Umbilical cord (tissue), 2 donors: ENCODE data around the gene RALGDS. TPM values are rescaled to one million over a fixed set of nuclear protein-coding genes. Genes with fewer than 3 reads are reported as not detected.
"Not testable (repeated sequence)": the region's sequence is repeated elsewhere in the genome, so short reads cannot be mapped to it uniquely, and the experiment has no call there.

Experiments used
- DNase-seq: peaks from one replicate; pipeline ENCODE4 v3.0.0-alpha.2; 2015; ENCODE audit warnings: low spot score
- total RNA-seq: library from RNA; depleted of rRNA; stranded (reverse); fragments of >200 nt; gene quantifications from one replicate; pipeline ENCODE4 v1.2.3, GENCODE V29; 2014; ENCODE audit warnings: low replicate concordance; ENCODE audit not compliant: insufficient read depth

RALGDS gene
- total RNA-seq, 1 donor from 2014 or later = 21.9 TPM

GRCh38 chr9:133070985-133071384 is 50.1 kb downstream of the RALGDS start:
- DNase-seq = not testable (repeated sequence)

DNA sequence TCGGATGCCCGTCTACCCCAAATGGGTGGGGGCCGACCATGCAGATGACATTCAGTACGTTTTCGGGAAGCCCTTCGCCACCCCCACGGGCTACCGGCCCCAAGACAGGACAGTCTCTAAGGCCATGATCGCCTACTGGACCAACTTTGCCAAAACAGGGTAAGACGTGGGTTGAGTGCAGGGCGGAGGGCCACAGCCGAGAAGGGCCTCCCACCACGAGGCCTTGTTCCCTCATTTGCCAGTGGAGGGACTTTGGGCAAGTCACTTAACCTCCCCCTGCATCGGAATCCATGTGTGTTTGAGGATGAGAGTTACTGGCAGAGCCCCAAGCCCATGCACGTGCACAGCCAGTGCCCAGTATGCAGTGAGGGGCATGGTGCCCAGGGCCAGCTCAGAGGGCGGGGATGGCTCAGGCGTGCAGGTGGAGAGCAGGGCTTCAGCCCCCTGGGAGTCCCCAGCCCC is 50.5 kb downstream of the RALGDS start:
- DNase-seq = not testable (repeated sequence)

GRCh38 chr9:133068431-133068830 is 52.6 kb downstream of the RALGDS start:
- not testable (repeated sequence) for DNase-seq

GRCh38 chr9:133067813-133068212 is 53.2 kb downstream of the RALGDS start:
- DNase-seq = peak; percentile 70

- DNase-seq = no peak
Measured at GRCh38 chr9:133067006-133067405, 54.0 kb downstream of the RALGDS start.

DNA sequence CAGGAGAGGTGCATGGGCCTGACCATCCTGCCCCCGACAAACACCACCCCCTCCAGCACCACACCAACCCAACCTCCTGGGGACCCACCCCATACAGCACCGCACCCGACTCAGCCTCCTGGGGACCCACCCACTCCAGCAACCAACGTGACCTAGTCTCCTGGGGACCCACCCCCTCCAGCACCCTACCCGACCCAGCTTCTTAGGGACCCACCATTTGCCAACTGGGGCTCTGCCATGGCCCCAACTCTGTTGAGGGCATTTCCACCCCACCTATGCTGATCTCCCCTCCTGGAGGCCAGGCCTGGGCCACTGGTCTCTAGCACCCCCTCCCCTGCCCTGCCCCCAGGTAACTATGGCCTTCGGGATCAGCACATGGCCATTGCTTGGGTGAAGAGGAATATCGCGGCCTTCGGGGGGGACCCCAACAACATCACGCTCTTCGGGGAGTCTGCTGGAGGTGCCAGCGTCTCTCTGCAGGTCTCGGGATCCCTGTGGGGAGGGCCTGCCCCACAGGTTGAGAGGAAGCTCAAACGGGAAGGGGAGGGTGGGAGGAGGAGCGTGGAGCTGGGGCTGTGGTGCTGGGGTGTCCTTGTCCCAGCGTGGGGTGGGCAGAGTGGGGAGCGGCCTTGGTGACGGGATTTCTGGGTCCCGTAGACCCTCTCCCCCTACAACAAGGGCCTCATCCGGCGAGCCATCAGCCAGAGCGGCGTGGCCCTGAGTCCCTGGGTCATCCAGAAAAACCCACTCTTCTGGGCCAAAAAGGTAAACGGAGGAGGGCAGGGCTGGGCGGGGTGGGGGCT is 54.7 kb downstream of the RALGDS start:
- no peak for DNase-seq

DNA sequence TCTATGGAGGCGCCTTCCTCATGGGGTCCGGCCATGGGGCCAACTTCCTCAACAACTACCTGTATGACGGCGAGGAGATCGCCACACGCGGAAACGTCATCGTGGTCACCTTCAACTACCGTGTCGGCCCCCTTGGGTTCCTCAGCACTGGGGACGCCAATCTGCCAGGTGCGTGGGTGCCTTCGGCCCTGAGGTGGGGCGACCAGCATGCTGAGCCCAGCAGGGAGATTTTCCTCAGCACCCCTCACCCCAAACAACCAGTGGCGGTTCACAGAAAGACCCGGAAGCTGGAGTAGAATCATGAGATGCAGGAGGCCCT is 56.0 kb downstream of the RALGDS start:
- DNase-seq = no peak

DNA sequence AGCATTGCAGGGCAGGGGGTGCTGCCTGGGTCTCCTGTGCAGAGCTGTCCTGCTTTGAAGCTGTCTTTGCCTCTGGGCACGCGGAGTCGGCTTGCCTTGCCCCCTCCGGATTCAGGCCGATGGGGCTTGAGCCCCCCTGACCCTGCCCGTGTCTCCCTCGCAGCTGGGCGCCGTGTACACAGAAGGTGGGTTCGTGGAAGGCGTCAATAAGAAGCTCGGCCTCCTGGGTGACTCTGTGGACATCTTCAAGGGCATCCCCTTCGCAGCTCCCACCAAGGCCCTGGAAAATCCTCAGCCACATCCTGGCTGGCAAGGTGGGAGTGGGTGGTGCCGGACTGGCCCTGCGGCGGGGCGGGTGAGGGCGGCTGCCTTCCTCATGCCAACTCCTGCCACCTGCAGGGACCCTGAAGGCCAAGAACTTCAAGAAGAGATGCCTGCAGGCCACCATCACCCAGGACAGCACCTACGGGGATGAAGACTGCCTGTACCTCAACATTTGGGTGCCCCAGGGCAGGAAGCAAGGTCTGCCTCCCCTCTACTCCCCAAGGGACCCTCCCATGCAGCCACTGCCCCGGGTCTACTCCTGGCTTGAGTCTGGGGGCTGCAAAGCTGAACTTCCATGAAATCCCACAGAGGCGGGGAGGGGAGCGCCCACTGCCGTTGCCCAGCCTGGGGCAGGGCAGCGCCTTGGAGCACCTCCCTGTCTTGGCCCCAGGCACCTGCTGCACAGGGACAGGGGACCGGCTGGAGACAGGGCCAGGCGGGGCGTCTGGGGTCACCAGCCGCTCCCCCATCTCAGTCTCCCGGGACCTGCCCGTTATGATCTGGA is 56.6 kb downstream of the RALGDS start:
- no peak for DNase-seq

DNA sequence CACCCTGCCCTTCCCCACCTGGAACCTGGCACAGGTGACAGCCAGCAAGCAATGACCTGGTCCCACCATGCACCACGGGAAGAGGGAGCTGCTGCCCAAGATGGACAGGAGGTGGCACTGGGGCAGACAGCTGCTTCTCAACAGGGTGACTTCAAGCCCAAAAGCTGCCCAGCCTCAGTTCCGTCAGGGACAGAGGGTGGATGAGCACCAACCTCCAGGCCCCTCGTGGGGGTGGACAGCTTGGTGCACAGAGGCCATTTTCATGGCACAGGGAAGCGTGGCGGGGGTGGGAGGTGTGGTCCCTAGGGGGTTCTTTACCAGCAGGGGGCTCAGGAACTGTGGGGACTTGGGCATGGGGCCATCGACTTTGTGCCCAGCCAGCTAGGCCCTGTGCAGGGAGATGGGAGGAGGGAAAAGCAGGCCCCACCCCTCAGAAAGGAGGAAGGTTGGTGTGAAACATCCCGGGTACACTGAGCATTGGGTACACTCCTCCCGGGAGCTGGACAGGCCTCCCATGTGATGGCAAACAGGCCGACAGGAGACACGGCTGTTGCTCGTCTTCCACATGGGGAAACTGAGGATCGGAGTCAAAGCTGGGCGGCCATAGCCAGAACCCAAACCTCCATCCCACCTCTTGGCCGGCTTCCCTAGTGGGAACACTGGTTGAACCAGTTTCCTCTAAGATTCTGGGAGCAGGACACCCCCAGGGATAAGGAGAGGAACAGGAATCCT is 57.4 kb downstream of the RALGDS start:
- DNase-seq = no peak

GRCh38 chr9:133063159-133063499 is 57.9 kb downstream of the RALGDS start:
- no peak for DNase-seq

- DNase-seq = not testable (repeated sequence)
Measured at GRCh38 chr9:133062569-133062968, 58.5 kb downstream of the RALGDS start.

DNA sequence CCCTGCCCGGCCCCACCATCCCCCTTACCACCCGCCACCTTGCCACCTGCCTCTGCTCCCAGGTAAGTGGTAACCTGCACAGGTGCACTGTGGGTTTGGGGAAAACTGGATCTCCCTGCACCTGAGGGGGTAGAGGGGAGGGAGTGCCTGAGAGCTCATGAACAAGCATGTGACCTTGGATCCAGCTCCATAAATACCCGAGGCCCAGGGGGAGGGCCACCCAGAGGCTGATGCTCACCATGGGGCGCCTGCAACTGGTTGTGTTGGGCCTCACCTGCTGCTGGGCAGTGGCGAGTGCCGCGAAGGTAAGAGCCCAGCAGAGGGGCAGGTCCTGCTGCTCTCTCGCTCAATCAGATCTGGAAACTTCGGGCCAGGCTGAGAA is 59.3 kb downstream of the RALGDS start, which contains the start of gene CEL:
CEL (plus strand) TSS at position 218 of the 382 bp plus-strand sequence; CDS start at position 240, 22 bp downstream.
- not testable (repeated sequence) for DNase-seq

DNA sequence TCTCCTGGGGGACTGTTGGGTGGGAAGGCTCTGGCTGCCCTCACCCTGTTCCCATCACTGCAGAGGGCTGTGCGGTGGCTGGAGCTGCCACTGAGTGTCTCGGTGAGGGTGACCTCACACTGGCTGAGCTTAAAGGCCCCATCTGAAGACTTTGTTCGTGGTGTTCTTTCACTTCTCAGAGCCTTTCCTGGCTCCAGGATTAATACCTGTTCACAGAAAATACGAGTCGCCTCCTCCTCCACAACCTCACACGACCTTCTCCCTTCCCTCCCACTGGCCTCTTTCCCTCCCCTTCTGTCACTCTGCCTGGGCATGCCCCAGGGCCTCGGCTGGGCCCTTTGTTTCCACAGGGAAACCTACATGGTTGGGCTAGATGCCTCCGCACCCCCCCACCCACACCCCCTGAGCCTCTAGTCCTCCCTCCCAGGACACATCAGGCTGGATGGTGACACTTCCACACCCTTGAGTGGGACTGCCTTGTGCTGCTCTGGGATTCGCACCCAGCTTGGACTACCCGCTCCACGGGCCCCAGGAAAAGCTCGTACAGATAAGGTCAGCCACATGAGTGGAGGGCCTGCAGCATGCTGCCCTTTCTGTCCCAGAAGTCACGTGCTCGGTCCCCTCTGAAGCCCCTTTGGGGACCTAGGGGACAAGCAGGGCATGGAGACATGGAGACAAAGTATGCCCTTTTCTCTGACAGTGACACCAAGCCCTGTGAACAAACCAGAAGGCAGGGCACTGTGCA is 59.8 kb downstream of the RALGDS start:
- not testable (repeated sequence) for DNase-seq

DNA sequence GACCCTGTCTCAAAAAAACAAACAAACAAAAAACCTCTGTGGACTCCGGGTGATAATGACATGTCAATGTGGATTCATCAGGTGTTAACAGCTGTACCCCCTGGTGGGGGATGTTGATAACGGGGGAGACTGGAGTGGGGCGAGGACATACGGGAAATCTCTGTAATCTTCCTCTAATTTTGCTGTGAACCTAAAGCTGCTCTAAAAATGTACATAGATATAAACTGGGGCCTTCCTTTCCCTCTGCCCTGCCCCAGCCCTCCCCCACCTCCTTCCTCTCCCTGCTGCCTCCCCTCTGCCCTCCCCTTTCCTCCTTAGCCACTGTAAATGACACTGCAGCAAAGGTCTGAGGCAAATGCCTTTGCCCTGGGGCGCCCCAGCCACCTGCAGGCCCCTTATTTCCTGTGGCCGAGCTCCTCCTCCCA is 60.6 kb downstream of the RALGDS start:
- DNase-seq = no peak

DNA sequence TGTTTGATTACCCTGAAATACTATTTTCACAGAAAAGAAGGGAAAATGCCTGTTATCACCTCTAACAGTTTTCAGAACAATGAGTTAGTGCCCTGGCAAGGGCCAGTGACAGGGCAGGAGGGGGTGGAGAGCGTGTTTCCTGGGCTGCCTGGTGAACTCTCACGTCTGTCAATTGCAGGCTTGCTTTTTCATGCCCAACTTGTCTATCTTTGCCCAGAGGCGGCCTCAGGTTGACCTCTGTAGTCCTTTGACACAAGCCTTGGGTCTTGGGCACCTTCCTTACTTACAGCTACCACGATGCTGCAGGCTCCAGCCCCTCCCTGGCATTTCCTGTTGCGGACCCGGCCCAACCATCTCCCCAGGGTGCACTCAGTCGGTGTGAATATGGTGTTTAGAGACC is 61.4 kb downstream of the RALGDS start:
- no peak for DNase-seq

DNA sequence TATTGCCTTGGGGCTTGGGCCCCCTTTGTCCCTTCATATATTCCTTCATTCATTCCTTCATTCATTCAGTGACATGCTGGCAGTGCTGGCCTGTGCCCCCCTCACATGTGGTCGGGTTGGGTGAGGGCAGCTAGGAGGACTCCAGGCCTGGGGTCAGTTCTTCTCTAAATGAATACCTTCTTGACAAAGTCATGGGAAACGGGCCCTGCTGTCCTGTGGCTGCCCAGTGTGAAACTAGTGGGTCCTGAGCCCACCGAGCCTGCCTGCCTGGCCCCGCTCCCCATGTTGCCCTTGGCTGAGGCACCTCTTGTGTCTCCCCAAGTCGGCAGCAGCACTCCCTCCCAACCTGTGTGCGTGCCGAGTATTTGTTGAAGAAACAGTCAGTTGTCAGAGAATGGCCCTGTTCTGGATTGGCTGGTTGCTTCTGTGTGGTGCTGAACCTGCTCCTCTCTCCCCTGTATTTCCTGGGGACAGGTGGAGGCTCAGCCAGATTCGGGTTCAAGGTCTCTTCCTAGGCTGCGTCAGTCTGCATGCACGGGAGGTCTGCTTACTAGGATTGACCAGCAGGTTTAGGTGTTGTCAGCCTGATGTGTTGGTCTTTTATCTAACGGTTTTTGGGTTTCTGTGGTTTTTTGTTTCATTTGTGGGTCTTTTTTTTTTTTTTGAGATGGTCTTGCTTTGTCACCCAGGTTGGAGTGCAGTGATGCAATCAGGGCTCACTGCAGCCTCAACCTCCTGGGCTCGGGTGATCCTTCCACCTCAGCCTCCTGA is 62.3 kb downstream of the RALGDS start:
- no peak for DNase-seq

- no peak for DNase-seq
Measured at GRCh38 chr9:133058071-133058470, 63.0 kb downstream of the RALGDS start.

- DNase-seq = no peak
Measured at GRCh38 chr9:133057553-133057952, 63.5 kb downstream of the RALGDS start.

DNA sequence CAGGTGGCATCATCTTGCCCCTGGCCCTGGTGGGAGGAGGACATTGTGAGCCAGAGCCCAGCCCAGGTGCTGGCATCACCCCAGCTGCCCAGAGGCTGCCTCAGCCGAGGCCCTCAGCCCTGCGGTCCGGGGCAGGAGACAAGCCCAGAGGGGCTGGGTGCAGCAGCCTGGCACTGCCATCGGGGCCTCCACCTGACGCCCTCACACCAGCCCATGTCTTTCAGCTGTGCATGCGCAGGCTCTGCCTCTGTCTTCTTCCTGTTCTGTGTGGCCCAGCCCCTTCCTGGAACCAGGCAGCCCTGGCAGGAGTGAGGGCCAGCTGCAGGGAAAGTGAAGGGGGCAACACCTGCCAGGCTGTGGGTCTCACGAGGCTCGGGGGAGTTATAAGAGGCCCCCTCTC is 64.0 kb downstream of the RALGDS start:
- DNase-seq = no peak

DNA sequence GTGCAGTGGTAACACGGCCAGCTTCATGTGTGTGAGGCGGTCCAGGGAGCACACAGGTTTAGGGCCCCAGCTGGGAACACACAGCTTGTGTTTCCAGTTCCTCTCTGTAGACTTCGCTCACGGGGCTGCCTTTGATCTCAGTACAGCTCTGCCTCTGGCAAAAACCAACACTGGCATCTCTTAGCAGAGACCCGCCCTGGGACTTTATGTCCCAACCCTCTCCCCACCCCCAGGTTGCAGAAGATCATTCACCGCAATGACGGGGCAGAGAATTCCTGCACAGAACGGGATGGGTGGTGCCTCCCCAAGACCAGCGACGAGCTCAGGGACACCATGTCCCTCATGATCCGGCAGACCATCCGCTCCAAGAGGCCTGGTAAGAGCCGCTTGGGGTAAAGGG is 64.5 kb downstream of the RALGDS start:
- DNase-seq = no peak
